Adrenal gland (tissue), 5 donors: ENCODE results near the gene POU2F3.

Source experiments
- CTCF ChIP-seq, 6 experiments: fragments of 450-650 bp in 4 of 6; fragments of 200-600 bp in 2 of 6; sonication (generic) in 1 of 6; IDR thresholded peaks; 1 replicate in 5 of 6; 2 replicates in 1 of 6; pipeline versions ENCODE4 v1.5.1 to v1.8.0; 2016 to 2021; ENCODE audit warnings: antibody characterized with exemption in 6 of 6, mild to moderate bottlenecking in 2 of 6, moderate library complexity in 1 of 6
- POLR2A ChIP-seq, 2 donors: fragments of 450-650 bp; IDR thresholded peaks; one replicate each; pipeline ENCODE4 v1.6.1; 2017; ENCODE audit warnings: antibody characterized with exemption in 2 of 2, mild to moderate bottlenecking in 2 of 2, moderate library complexity in 1 of 2
- donor health status: DM: no; HTN: no; CAD: no.

DNA sequence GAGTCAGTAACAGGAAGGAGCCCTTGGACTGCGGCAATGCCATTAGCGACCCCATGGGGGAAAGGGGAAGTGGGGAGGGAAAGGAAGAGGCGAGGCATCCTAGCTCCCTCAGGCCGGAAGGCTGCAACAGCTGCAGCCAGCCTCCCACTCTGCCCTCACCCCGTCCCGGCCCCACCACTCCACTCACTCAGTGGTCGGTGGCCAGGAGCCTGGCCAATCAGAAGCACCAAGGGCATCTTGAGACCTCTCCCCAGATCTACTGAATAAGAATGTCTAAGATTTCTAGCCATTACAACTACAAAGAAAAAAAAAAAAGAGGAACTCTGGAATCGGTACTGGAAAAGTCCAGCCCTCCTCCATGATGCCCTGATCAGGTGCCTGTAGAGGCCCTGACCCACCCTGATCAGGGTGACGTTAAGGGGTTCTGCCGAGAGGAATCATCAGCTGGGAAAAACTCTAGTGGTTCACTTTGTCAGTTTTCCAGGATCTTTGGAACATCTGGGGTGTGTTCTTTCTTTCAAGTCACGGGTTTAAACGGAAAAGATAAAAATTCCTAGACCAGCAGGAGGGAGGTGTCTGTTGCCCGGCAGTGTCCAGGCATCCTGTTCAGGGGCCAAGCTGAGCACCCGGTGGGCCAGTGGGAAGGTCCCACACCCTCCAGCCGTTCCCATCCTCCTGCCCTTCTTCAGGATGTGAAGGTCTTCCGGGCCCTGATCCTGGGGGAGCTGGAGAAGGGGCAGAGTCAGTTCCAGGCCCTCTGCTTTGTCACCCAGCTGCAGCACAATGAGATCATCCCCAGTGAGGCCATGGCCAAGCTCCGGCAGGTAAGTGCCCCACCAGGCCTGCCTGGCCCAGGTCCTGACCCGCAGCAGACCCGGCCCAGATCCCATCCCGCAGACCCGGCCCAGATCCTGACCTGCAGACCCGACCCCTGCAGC lies 14.7 kb upstream of the POU2F3 start:
- TF ChIP-seq CTCF (IDR thresholded peaks at IDR 0.05), result no peak
- TF ChIP-seq POLR2A (IDR thresholded peaks at IDR 0.05), result no peak
